A204.1 (cell line): ENCODE data around the gene PAPSS1.
"Not testable (repeated sequence)": the region's sequence is repeated elsewhere in the genome, so short reads cannot be mapped to it uniquely, and the experiment has no call there.

Source experiments
- FAIRE-seq: peaks from 2 replicates; lab custom pipeline; 2012; peaks lifted over from hg19 to GRCh38; lab: Jason Lieb, UNC

PAPSS1 gene

GRCh38 chr4:107685740-107686139 is 34.3 kb downstream of the PAPSS1 start:
- no peak for FAIRE-seq

DNA sequence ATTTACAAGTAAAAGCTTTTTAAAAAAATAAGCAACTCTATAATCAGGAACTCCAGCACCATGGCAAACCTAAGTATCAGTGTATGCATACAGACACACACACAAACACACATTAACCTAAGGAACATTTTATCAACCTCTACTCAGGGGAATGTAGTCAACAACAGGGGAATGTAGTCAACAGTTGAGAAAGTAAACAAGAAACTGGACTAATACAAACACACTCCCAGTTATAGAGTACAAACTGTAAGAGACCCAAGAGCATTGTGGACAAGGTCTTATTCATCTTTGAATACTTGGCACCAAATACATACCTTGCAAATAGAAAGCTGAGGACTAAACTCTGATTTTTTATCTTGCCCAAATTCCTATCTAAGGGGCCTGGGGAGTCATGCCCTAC is 36.2 kb downstream of the PAPSS1 start:
- no peak for FAIRE-seq

DNA sequence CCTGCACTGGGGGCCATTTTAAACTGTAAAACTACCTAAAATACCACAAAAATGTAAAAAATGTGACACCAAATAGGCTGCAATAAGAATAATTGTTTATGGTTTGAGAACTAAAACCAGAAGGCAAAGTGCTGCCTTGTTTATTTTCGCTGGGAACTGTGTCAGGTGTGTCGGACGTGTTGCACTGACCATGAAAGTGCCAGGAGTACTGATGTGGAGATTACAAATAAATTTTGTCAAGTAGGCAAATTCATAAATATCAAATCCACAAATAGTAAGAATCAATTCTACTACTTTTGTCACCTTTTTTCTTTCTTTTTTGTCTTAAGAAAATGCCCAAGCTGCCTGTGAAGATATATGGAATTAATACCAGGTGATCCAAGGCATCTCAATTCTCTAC is 37.7 kb downstream of the PAPSS1 start:
- FAIRE-seq, result no peak

GRCh38 chr4:107669068-107669467 is 51.0 kb downstream of the PAPSS1 start:
- FAIRE-seq, result no peak

DNA sequence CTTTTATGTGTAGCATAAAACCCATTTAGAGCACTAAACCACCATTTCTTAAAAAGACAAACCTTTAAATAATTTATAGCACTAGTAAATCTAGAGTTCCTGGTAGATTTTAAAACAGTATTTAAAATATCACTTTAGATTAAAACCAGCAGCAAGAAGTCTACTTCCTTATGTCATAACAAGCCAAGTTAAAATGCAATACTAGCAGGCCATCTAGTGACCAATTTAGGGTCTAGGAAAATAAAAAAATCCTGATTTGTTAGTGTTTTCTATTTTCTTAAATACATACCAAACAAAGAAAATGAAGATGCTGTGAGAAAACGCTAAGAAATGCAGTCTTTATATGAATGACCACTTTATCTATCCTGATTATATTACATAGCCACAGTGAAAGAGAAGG is 53.9 kb downstream of the PAPSS1 start:
- peak; percentile 87 for FAIRE-seq

- no peak for FAIRE-seq
Measured at GRCh38 chr4:107665001-107665400, 55.0 kb downstream of the PAPSS1 start.

GRCh38 chr4:107658400-107659336 is 61.4 kb downstream of the PAPSS1 start:
- no peak for FAIRE-seq

- FAIRE-seq, result no peak
Measured at GRCh38 chr4:107655289-107655688, 64.7 kb downstream of the PAPSS1 start.

- FAIRE-seq, result no peak
Measured at GRCh38 chr4:107654694-107655093, 65.3 kb downstream of the PAPSS1 start.

DNA sequence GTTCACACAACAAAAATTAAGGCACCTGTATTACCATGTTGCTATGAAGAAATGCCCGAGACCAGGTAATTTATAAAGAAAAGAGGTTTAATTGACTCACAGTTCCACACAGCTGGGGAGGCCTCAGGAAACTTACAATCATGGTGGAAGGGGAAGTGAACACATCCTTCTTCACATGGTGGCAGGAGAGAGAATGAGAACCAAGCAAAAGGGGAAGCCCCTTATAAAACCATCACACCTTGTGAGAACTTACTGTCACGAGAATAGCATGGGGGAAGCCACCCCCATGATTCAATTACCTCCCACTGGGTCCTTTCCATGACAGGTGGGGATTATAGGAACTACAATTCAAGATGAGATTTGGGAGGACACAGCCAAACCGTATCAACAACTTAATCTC is 68.6 kb downstream of the PAPSS1 start:
- FAIRE-seq, result not testable (repeated sequence)

DNA sequence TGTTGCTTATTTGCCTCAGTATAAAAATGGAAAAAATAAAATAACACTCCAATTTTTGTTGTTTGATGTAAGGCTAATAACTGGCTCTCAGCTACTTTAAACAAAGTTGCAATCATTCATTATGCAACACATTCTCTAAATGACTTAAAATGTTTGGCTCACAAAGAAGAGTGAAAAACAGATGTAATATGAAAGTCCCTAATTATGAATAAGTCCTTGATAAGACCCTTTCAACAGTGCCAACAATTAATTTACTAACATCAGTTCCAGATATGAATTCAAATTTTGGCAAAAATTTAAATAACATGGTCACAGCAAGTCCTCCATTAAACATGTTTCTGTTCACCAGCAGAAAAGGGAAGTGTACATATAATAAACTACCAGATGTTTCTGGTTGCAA is 69.8 kb downstream of the PAPSS1 start:
- FAIRE-seq, result no peak

- no peak for FAIRE-seq
Measured at GRCh38 chr4:107648178-107648991, 71.6 kb downstream of the PAPSS1 start.

- no peak for FAIRE-seq
Measured at GRCh38 chr4:107647591-107647990, 72.4 kb downstream of the PAPSS1 start.

DNA sequence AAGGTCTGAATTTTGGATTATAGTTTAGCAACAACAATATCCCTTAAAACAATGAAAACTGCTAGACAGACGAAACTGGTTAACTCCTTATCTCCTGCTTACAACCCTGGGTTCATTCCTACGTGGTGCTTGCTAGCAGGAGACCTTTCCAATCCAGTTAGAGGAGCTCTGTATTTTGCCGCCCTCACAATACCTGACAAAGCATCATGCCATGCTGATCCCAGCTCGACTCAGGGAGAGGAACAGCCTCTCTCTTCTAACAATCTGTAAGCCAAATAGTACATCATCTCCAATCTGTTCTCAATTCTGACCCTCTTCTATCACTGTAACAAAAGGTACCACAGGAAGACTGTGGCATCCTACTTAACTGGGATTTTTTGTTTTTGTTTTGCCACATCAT is 74.4 kb downstream of the PAPSS1 start:
- FAIRE-seq, result no peak

- no peak for FAIRE-seq
Measured at GRCh38 chr4:107643021-107643420, 77.0 kb downstream of the PAPSS1 start.

- FAIRE-seq, result no peak
Measured at GRCh38 chr4:107640878-107641277, 79.2 kb downstream of the PAPSS1 start.

DNA sequence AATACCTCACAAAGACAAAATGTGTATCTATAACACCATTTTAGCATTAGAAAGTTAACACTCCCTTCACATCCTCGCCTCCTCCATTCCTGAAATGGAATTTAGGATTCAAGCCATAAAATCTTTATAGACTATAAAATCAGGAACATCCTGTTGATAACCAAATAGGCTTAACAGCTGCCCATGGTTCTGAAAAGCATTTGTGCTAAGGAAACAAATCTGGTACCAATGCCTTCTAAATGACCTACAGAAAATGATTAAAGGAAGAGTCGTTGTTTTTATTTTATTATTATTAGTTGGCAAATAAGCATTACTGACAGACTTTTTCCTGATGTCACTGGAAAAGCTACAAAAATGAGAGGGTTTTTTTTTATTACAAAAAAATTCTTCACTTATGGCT is 79.8 kb downstream of the PAPSS1 start:
- FAIRE-seq, result no peak

DNA sequence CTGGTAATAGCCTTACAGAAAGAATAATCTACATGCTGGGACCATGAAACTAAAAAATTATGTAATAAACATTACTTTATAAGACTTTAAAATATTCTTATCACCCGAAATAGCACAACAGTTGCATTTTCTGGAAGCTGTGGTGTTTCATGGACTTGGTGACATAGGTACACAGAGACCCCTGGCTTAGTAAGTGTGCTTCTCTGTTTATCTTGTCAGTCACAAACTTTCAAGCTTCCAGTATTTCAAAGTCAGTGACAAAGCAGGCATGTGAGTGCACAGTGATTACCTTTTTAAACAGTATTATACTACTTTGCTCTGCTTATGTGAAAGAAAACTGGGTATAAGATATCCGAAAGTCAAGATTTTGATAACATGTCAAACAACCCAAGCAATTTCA is 84.3 kb downstream of the PAPSS1 start:
- no peak for FAIRE-seq

DNA sequence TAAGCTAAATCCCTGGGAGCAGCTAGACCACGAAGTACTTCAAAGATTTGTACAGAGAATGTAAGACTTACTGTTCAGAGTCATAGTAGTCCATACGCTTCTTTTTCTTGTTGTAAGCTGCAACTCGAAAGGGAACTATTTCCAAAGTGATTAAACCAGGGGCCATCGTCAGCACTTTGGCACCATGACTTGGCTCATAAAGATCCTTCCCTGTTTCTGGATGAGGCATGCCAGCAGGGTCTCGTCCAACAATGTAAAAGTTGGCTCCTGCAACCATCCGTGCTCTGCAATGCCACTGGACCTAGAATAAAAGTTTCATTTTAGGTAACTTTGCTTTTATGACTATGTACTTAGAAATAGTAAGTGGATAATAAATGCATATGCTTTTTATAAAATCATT is 88.5 kb downstream of the PAPSS1 start:
- FAIRE-seq, result no peak

DNA sequence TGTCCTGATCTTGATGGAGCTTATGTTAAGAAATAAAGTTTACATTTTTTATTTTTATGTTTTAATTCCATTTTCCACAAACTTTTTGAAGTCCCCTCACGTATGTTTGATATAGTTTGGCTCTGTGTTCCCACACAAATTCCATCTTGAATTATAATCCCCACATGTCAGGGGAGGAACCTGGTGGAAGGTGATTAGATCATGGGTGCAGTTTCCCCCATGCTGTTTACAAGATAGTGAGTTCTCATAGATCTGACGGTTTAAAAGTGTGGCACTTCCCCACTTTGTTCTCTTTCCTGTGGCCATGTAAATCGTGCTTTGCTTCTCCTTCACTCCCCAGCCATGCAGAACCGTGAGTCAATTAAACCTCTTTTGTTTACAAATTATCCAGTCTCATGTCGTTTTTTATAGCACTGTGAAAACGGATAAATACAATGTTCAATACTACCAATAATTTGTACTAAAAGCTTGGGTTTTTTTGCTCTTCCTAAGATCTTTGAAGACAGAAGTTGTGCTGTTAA is 89.8 kb downstream of the PAPSS1 start:
- no peak for FAIRE-seq

- FAIRE-seq, result no peak
Measured at GRCh38 chr4:107629318-107629717, 90.7 kb downstream of the PAPSS1 start.

DNA sequence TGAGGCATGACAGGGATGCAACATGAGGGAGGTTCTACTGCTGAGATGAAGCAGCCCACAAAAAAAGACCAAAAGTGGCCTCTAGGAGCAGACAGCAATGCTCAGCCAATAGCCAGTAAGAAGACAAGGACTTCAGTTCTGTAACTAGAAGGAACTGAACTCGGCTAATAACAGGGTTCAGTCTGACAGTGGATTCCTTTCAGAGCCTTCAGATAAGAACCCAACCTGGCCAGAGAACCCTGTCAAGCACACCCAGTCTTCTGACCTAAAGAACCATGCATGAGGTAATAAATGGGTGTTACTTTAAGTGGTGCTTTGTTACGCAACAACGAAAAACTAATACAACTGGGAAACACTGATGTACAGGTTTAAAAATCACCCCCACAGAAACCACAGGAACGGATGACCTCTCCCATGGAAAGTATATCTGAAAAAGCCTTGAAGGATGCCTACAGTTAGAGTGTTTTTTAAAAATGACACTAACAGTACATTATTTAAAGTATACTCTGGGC is 94.6 kb downstream of the PAPSS1 start:
- no peak for FAIRE-seq

GRCh38 chr4:107624024-107624423 is 96.0 kb downstream of the PAPSS1 start:
- FAIRE-seq, result no peak
